CD4-positive, alpha-beta T cell (primary cell): Measurements from ENCODE around the gene SMARCB1. TPM values are rescaled to one million over a fixed set of nuclear protein-coding genes. Genes with fewer than 3 reads are reported as not detected.

Source experiments
- ATAC-seq: fragments of 200-7000 bp; cut with Tn5 transposase; one replicate; pipeline ENCODE4 v1.10.0; 2022; ENCODE audit warnings: mild to moderate bottlenecking; ENCODE audit not compliant: poor library complexity
- CTCF ChIA-PET: fragments of 350-600 bp; sonication (Branson Sonifier 250); formaldehyde crosslinking; loops from one replicate; lab custom pipeline; 2021; ENCODE audit warnings: antibody characterized with exemption, inconsistent platforms; lab: Charles Lee
- POLR2A ChIA-PET: fragments of 350-600 bp; sonication (Branson Sonifier 250); formaldehyde crosslinking; loops from one replicate; lab custom pipeline; 2021; ENCODE audit warnings: antibody characterized with exemption, inconsistent platforms; lab: Charles Lee
- DNase-seq, 14 experiments: peaks; one replicate each; pipeline ENCODE4 v3.0.0-alpha.2; 2013 to 2020; ENCODE audit warnings: mixed read lengths in 2 of 14
- H3K27ac ChIP-seq, 2 donors: one replicate each; pipeline versions ENCODE4 v1.5.1 to v1.7.0; 2013; ENCODE audit warnings: low read length in 2 of 2, low read depth in 1 of 2, mild to moderate bottlenecking in 1 of 2
- H3K27me3 ChIP-seq, 2 experiments: 1 replicate in 1 of 2; 2 replicates in 1 of 2; pipeline versions ENCODE4 v1.6.1 to v1.7.0; 2013; ENCODE audit warnings: low read length in 2 of 2, control low read depth in 1 of 2, mild to moderate bottlenecking in 1 of 2, moderate library complexity in 1 of 2; ENCODE audit not compliant: insufficient read depth in 2 of 2, control insufficient read depth in 1 of 2
- H3K36me3 ChIP-seq: one replicate; pipeline ENCODE4 v1.6.1; 2013; ENCODE audit warnings: low read length, control low read depth; ENCODE audit not compliant: insufficient read depth
- H3K4me1 ChIP-seq: one replicate; pipeline ENCODE4 v1.6.1; 2013; ENCODE audit warnings: low read length, control low read depth; ENCODE audit not compliant: insufficient read depth
- H3K4me3 ChIP-seq: one replicate; pipeline ENCODE4 v1.5.1; 2013; ENCODE audit warnings: mild to moderate bottlenecking, low read length, moderate library complexity
- H3K9me3 ChIP-seq, 2 experiments: 1 replicate in 1 of 2; 2 replicates in 1 of 2; pipeline versions ENCODE4 v1.6.1 to v1.7.0; 2013; ENCODE audit warnings: low read length in 2 of 2, mild to moderate bottlenecking in 2 of 2, control low read depth in 1 of 2, moderate library complexity in 1 of 2; ENCODE audit not compliant: control insufficient read depth in 1 of 2, insufficient read depth in 1 of 2
- H3K27ac Mint-ChIP-seq: one replicate; pipeline ENCODE4 v1.8.0; 2020; ENCODE audit warnings: mixed read lengths
- H3K27me3 Mint-ChIP-seq: one replicate; pipeline ENCODE4 v1.8.0; 2021; ENCODE audit warnings: mixed read lengths
- H3K36me3 Mint-ChIP-seq: one replicate; pipeline ENCODE4 v1.8.0; 2021; ENCODE audit warnings: low read depth, mixed read lengths
- H3K4me1 Mint-ChIP-seq: one replicate; pipeline ENCODE4 v1.8.0; 2021; ENCODE audit warnings: low read depth, mixed read lengths
- H3K4me3 Mint-ChIP-seq: one replicate; pipeline ENCODE4 v1.8.0; 2020; ENCODE audit warnings: mild to moderate bottlenecking, mixed read lengths
- H3K9me3 Mint-ChIP-seq: one replicate; pipeline ENCODE4 v1.8.0; 2020; ENCODE audit warnings: mixed read lengths
- intact Hi-C, 2 experiments: fragments of 100-400 bp; cut with DNase I in 1 of 2; cut with micrococcal nuclease in 1 of 2; formaldehyde crosslinking; loops; one replicate each; pipeline versions ENCODE4 v1.15.1 to v1.9.0; 2023 to 2025; cut with DNase I, micrococcal nuclease
- total RNA-seq, 174 experiments: library from RNA in 2 of 174; stranded (reverse) in 2 of 174; gene quantifications; one replicate each; pipeline ENCODE4 v1.2.3 and lab custom pipeline; 2021 to 2026
- TF ChIP-seq, protein P1 (sequence below): fragments of 200-600 bp; IDR thresholded peaks from one replicate; pipeline ENCODE4 v1.8.0; 2022; ENCODE audit warnings: antibody characterized with exemption, mild to moderate bottlenecking

The SMARCB1 gene
- total RNA-seq, 2 experiments from 2014 or later: 40.3 to 41.7 TPM

DNA sequence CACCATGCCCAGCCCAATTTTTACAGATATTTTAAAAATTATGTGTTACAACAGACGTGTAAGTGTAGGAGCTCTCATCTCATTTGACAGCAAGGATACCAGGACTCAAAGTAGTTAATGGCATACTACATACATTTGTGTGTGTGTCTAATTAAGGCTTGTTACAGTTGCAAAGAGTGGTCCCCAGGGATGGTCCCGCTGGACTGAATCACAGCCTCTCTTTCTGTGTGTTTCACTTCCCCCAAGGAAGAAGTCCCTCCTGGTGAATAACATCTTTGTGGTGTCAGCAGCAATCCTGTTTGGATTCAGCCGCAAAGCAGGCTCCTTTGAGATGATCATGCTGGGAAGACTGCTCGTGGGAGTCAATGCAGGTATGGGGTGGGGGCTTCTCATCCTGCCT, 88.1 kb downstream of the SMARCB1 start:
- no peaks in the 10 kb centered on the region for H3K9me3 ChIP-seq
- H3K36me3 ChIP-seq: peaks cover 19% of the 10 kb centered on the region
- Mint-ChIP-seq H3K27me3 (no peaks in the 10 kb centered on the region), H3K4me3 (no peak overlapping the region), H3K9me3 (no peaks in the 10 kb centered on the region), H3K4me1 (no peaks in the 10 kb centered on the region), H3K27ac (no peak overlapping the region), H3K36me3 (peaks cover 48% of the 10 kb centered on the region)
- TF ChIP-seq, protein P1, sequence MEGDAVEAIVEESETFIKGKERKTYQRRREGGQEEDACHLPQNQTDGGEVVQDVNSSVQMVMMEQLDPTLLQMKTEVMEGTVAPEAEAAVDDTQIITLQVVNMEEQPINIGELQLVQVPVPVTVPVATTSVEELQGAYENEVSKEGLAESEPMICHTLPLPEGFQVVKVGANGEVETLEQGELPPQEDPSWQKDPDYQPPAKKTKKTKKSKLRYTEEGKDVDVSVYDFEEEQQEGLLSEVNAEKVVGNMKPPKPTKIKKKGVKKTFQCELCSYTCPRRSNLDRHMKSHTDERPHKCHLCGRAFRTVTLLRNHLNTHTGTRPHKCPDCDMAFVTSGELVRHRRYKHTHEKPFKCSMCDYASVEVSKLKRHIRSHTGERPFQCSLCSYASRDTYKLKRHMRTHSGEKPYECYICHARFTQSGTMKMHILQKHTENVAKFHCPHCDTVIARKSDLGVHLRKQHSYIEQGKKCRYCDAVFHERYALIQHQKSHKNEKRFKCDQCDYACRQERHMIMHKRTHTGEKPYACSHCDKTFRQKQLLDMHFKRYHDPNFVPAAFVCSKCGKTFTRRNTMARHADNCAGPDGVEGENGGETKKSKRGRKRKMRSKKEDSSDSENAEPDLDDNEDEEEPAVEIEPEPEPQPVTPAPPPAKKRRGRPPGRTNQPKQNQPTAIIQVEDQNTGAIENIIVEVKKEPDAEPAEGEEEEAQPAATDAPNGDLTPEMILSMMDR: no peak
- ChIA-PET CTCF (no interaction called here), POLR2A (no interaction called here)
- no peaks in the 10 kb centered on the region for H3K4me1 ChIP-seq
- no peak for DNase-seq
- H3K4me3 ChIP-seq: no peak overlapping the region
- H3K27ac ChIP-seq: no peak overlapping the region
- intact Hi-C loops: no loop called here
- no peaks in the 10 kb centered on the region for H3K27me3 ChIP-seq
- no peak for ATAC-seq

DNA sequence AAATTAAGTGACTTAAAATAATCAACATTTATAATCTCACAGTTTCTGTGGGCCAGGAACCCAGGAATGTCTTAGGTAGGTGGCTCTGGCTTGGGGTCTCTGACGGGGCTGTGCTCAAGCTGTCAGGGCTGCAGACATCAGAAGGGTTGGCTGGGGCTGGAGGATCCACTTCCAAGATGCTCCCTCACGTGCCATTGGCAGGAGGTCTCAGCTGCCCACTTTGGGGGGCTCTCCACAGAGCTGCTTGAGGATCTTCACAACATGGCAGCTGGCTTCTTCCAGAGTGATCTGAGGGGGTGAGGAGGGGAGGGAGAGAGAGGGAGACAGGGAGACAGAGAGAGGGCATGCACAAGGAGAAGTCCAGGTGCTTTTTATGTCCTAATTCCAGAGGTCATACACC, 89.0 kb downstream of the SMARCB1 start:
- intact Hi-C loops: no loop called here
- Mint-ChIP-seq H3K27ac (no peak overlapping the region), H3K27me3 (no peaks in the 10 kb centered on the region), H3K36me3 (peaks cover 47% of the 10 kb centered on the region), H3K9me3 (no peaks in the 10 kb centered on the region), H3K4me3 (no peak overlapping the region), H3K4me1 (no peaks in the 10 kb centered on the region)
- no peaks in the 10 kb centered on the region for H3K4me1 ChIP-seq
- H3K4me3 ChIP-seq: no peak overlapping the region
- ATAC-seq (no peak), DNase-seq (no peak)
- TF ChIP-seq, protein P1: no peak
- ChIA-PET POLR2A (no interaction called here), CTCF (no interaction called here)
- H3K36me3 ChIP-seq: peaks cover 19% of the 10 kb centered on the region
- H3K9me3 ChIP-seq: no peaks in the 10 kb centered on the region
- H3K27me3 ChIP-seq: no peaks in the 10 kb centered on the region
- H3K27ac ChIP-seq: no peak overlapping the region

DNA sequence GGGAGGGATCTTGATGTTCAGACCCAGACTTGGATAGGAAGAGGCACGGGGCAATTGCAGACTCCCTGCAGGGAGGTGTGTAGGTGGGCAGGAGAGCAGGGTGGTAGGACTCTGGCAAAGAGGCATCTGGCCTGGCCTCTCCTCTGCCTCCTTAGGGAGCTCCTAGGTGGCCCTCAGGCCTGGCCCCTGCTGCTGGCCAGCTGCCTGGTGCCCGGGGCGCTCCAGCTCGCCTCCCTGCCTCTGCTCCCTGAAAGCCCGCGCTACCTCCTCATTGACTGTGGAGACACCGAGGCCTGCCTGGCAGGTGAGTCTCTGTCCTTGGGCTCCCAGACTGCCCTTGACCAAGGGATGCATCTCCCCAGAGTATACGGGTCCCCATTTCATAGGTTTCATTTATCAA, 90.8 kb downstream of the SMARCB1 start:
- H3K36me3 Mint-ChIP-seq: peaks cover 55% of the 10 kb centered on the region
- Histone ChIP-seq H3K27me3 (no peaks in the 10 kb centered on the region), H3K36me3 (peaks cover 19% of the 10 kb centered on the region), H3K4me3 (no peak overlapping the region), H3K27ac (no peak overlapping the region), H3K9me3 (no peaks in the 10 kb centered on the region), H3K4me1 (no peaks in the 10 kb centered on the region)
- H3K27ac Mint-ChIP-seq: no peak overlapping the region
- H3K4me3 Mint-ChIP-seq: no peak overlapping the region
- ATAC-seq: no peak
- no peaks in the 10 kb centered on the region for H3K4me1 Mint-ChIP-seq
- no peaks in the 10 kb centered on the region for H3K27me3 Mint-ChIP-seq
- intact Hi-C loops: no loop called here
- H3K9me3 Mint-ChIP-seq: no peaks in the 10 kb centered on the region
- CTCF ChIA-PET: no interaction called here
- TF ChIP-seq, protein P1: no peak
- DNase-seq: no peak
- POLR2A ChIA-PET: no interaction called here
